GM12878 (cell line): ENCODE results near the gene RCOR1.

Source experiments
- EP300 ChIP-seq, 2 experiments: fragments of 150-350 bp in 1 of 2; IDR thresholded peaks; 2 replicates each; pipeline ENCODE4 v1.6.1; 2011 to 2012; ENCODE audit warnings: low read depth in 2 of 2, low read length in 2 of 2, borderline replicate concordance in 1 of 2, improper control_type of control experiment in 1 of 2, inconsistent platforms in 1 of 2; ENCODE audit not compliant: control insufficient read depth in 1 of 2
- TCF7 ChIP-seq: IDR thresholded peaks from 2 replicates; pipeline ENCODE4 v1.6.1; 2014; ENCODE audit warnings: antibody characterized with exemption, borderline replicate concordance
- TF ChIP-seq, protein P1 (sequence below): fragments of 450-650 bp; IDR thresholded peaks from 2 replicates; pipeline ENCODE4 v1.6.1; 2016; ENCODE audit warnings: mild to moderate bottlenecking
- TF ChIP-seq, protein P2 (sequence below): IDR thresholded peaks from 2 replicates; pipeline ENCODE4 v1.6.1; 2011; ENCODE audit warnings: low read depth, mild to moderate bottlenecking, low read length, moderate library complexity, borderline replicate concordance; ENCODE audit errors: extremely low read depth
- TF ChIP-seq, protein P3 (sequence below): IDR thresholded peaks from 2 replicates; pipeline ENCODE4 v1.6.1; 2011; ENCODE audit warnings: low read depth, low read length, improper control_type of control experiment, borderline replicate concordance

DNA sequence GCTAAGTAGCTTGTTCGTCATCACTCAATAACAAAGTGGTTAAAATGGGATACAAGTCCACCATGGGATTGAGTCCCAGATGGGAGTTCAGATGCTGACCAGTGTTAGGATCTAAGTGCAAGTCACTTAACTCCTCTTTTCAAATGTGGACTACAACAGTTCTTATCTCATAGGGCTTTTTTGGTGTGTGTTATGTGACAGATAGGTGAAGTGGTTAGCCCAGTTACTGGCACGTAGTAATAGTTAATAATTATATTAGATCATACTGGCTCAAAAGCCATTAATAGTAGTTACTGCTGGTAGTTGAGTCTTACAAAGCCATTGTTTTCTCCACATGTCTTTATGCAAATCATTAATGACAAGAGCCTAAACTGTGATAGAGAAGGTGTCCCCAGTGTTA is 73.2 kb downstream of the RCOR1 start:
- TF ChIP-seq, protein P1, sequence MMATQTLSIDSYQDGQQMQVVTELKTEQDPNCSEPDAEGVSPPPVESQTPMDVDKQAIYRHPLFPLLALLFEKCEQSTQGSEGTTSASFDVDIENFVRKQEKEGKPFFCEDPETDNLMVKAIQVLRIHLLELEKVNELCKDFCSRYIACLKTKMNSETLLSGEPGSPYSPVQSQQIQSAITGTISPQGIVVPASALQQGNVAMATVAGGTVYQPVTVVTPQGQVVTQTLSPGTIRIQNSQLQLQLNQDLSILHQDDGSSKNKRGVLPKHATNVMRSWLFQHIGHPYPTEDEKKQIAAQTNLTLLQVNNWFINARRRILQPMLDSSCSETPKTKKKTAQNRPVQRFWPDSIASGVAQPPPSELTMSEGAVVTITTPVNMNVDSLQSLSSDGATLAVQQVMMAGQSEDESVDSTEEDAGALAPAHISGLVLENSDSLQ, result no peak
- TF ChIP-seq, protein P2, sequence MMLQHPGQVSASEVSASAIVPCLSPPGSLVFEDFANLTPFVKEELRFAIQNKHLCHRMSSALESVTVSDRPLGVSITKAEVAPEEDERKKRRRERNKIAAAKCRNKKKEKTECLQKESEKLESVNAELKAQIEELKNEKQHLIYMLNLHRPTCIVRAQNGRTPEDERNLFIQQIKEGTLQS, result no peak
- TF ChIP-seq TCF7 (no peak), EP300 (IDR thresholded peaks at IDR 0.05; ENCODE audit: borderline replicate concordance in 1 of 2, control insufficient read depth in 1 of 2, low read depth in 2 of 2, low read length in 2 of 2) (no peak)
- TF ChIP-seq, protein P3, sequence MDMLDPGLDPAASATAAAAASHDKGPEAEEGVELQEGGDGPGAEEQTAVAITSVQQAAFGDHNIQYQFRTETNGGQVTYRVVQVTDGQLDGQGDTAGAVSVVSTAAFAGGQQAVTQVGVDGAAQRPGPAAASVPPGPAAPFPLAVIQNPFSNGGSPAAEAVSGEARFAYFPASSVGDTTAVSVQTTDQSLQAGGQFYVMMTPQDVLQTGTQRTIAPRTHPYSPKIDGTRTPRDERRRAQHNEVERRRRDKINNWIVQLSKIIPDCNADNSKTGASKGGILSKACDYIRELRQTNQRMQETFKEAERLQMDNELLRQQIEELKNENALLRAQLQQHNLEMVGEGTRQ, result no peak
